ENCODE measurements around the gene PJA2. TPM values are rescaled to one million over a fixed set of nuclear protein-coding genes. Genes with fewer than 3 reads are reported as not detected.

The PJA2 gene
- total RNA-seq, 1 experiment from 2014 or later = 51.5 TPM

GRCh38 chr5:109345699-109346098 lies 64.1 kb downstream of the PJA2 start (continued):
- no peak for TF ChIP-seq CBFB (CRISPR knock-in tag; IDR thresholded peaks at IDR 0.05; ENCODE audit: low read depth)
- TF ChIP-seq CREM (CRISPR knock-in tag; IDR thresholded peaks at IDR 0.05) = no peak
- TF ChIP-seq AFF4 (CRISPR knock-in tag; IDR thresholded peaks at IDR 0.05; ENCODE audit: borderline replicate concordance) = no peak

- H3K36me3 Mint-ChIP-seq = peaks cover 32% of the 10 kb centered on the region
Measured at GRCh38 chr5:109340351-109340750, 69.4 kb downstream of the PJA2 start.

More at GRCh38 chr5:109340351-109340750, 69.4 kb downstream of the PJA2 start:
- TF ChIP-seq ATF3 (CRISPR knock-in tag; conservative IDR thresholded peaks at IDR 0.05) (no peak), HMGXB4 (CRISPR knock-in tag; IDR thresholded peaks at IDR 0.05) (no peak), STAT6 (CRISPR knock-in tag; conservative IDR thresholded peaks at IDR 0.05; ENCODE audit: low read depth) (no peak), IRF1 (CRISPR knock-in tag; IDR thresholded peaks at IDR 0.05) (no peak), AR (CRISPR knock-in tag; IDR thresholded peaks at IDR 0.05) (no peak), ELF4 (CRISPR knock-in tag; IDR thresholded peaks at IDR 0.05; ENCODE audit: low read depth) (no peak), FOXP1 (CRISPR knock-in tag; IDR thresholded peaks at IDR 0.05; ENCODE audit: borderline replicate concordance) (no peak), ZMAT4 (CRISPR knock-in tag; IDR thresholded peaks at IDR 0.05) (no peak), ZNF423 (CRISPR knock-in tag; IDR thresholded peaks at IDR 0.05) (no peak), FOXP4 (CRISPR knock-in tag; IDR thresholded peaks at IDR 0.05) (no peak)
- Mint-ChIP-seq H3K27ac (no peak overlapping the region), H3K9me3 (no peaks in the 10 kb centered on the region), H3K4me1 (no peaks in the 10 kb centered on the region), H3K27me3 (ENCODE audit: low read depth) (no peaks in the 10 kb centered on the region), H3K4me3 (no peak overlapping the region)
- ChIA-PET POLR2A (no interaction called here), CTCF (no interaction called here)
- no peak for DNase-seq (ENCODE audit: low spot score)
- ATAC-seq = no peak
